IMR-90 (cell line): ENCODE data around the gene GNG12. TPM values are rescaled to one million over a fixed set of nuclear protein-coding genes. Genes with fewer than 3 reads are reported as not detected.

ENCODE experiments used
- ATAC-seq: fragments of 200-7000 bp; cut with Tn5 transposase; 2 replicates; pipeline ENCODE4 v1.9.1; 2020; ENCODE audit warnings: low read depth, mild to moderate bottlenecking, moderate library complexity
- BruUV-seq: library from RNA; stranded (reverse); fragments of 400-500 nt; replicated peaks from 2 replicates; lab custom pipeline; 2021; lab: Mats Ljungman, UMichigan
- CTCF ChIA-PET: fragments of 300-600 bp; formaldehyde crosslinking; extraction: SDS; loops from one replicate; lab custom pipeline; 2021; ENCODE audit warnings: antibody characterized with exemption; lab: Yijun Ruan, JAX
- POLR2A ChIA-PET: fragments of 300-600 bp; sonication (Branson Sonifier 250); formaldehyde crosslinking; loops from one replicate; lab custom pipeline; 2022; ENCODE audit warnings: antibody characterized with exemption; ENCODE audit not compliant: unreplicated experiment; lab: Charles Lee
- DNase-seq: peaks from one replicate; pipeline ENCODE4 v3.0.0; 2013
- H2AFZ ChIP-seq: replicated peaks from 2 replicates; pipeline ENCODE3; 2013; ENCODE audit warnings: low read length, mild to moderate bottlenecking; ENCODE audit not compliant: poor library complexity
- H2AK5ac ChIP-seq: 2 replicates; pipeline ENCODE4 v1.6.1; 2013; ENCODE audit warnings: low read depth, low read length, inconsistent platforms
- H2AK9ac ChIP-seq: replicated peaks from 2 replicates; pipeline ENCODE3; 2013; ENCODE audit warnings: mild to moderate bottlenecking, low read depth, low read length, moderate library complexity; ENCODE audit not compliant: poor library complexity
- H2BK120ac ChIP-seq: 2 replicates; pipeline ENCODE4 v1.6.1; 2013; ENCODE audit warnings: low read depth, low read length, inconsistent platforms
- H2BK15ac ChIP-seq: 3 replicates; pipeline ENCODE4 v1.6.1; 2013; ENCODE audit warnings: low read depth, low read length, inconsistent platforms
- H2BK20ac ChIP-seq: 2 replicates; pipeline ENCODE4 v1.6.1; 2013; ENCODE audit warnings: low read depth, mild to moderate bottlenecking, inconsistent platforms, low read length, moderate library complexity
- H2BK5ac ChIP-seq: 2 replicates; pipeline ENCODE4 v1.6.1; 2013; ENCODE audit warnings: mild to moderate bottlenecking, low read depth, low read length, inconsistent platforms; ENCODE audit not compliant: poor library complexity, severe bottlenecking
- H3K14ac ChIP-seq: replicated peaks from 2 replicates; pipeline ENCODE4 v1.6.1; 2013; ENCODE audit warnings: low read depth, low read length, inconsistent platforms
- H3K18ac ChIP-seq: 2 replicates; pipeline ENCODE4 v1.6.1; 2013; ENCODE audit warnings: low read depth, low read length, control low read depth
- H3K23ac ChIP-seq: 2 replicates; pipeline ENCODE4 v1.6.1; 2013; ENCODE audit warnings: low read depth, low read length, inconsistent platforms
- H3K27ac ChIP-seq: 2 replicates; pipeline ENCODE4 v1.5.1; 2013; ENCODE audit warnings: mild to moderate bottlenecking, control low read depth, low read length; ENCODE audit not compliant: insufficient read depth
- H3K27me3 ChIP-seq: 2 replicates; pipeline ENCODE4 v1.6.1; 2013; ENCODE audit warnings: low read length; ENCODE audit not compliant: control insufficient read depth, insufficient read depth
- H3K36me3 ChIP-seq: 2 replicates; pipeline ENCODE4 v1.6.1; 2013; ENCODE audit warnings: low read length, mixed read lengths; ENCODE audit not compliant: control insufficient read depth, insufficient read depth
- H3K4ac ChIP-seq: 2 replicates; pipeline ENCODE4 v1.6.1; 2013; ENCODE audit warnings: low read depth, low read length, inconsistent platforms
- H3K4me1 ChIP-seq: 2 replicates; pipeline ENCODE4 v1.6.1; 2013; ENCODE audit warnings: low read length, mixed read lengths; ENCODE audit not compliant: control insufficient read depth, insufficient read depth
- H3K4me2 ChIP-seq: 2 replicates; pipeline ENCODE4 v1.6.1; 2013; ENCODE audit warnings: low read depth, mild to moderate bottlenecking, control low read depth, low read length, moderate library complexity
- H3K4me3 ChIP-seq: 2 replicates; pipeline ENCODE4 v1.5.1; 2013; ENCODE audit warnings: low read depth, mild to moderate bottlenecking, control low read depth, low read length, moderate library complexity; ENCODE audit not compliant: insufficient read depth
- H3K56ac ChIP-seq: 2 replicates; pipeline ENCODE4 v1.6.1; 2013; ENCODE audit warnings: low read length, inconsistent platforms; ENCODE audit not compliant: insufficient read depth; ENCODE audit errors: extremely low read depth
- H3K79me1 ChIP-seq, 2 experiments: 2 replicates each; pipeline ENCODE4 v1.6.1; 2013; ENCODE audit warnings: low read length in 2 of 2, inconsistent platforms in 1 of 2, low read depth in 1 of 2
- H3K9ac ChIP-seq: 2 replicates; pipeline ENCODE4 v1.6.1; 2013; ENCODE audit warnings: low read depth, low read length, control low read depth
- H3K9me1 ChIP-seq: 2 replicates; pipeline ENCODE4 v1.6.1; 2013; ENCODE audit warnings: low read length, inconsistent platforms; ENCODE audit not compliant: insufficient read depth
- H3K9me3 ChIP-seq: 2 replicates; pipeline ENCODE4 v1.6.1; 2013; ENCODE audit warnings: low read length; ENCODE audit not compliant: control insufficient read depth, insufficient read depth
- H4K20me1 ChIP-seq: 2 replicates; pipeline ENCODE4 v1.6.1; 2013; ENCODE audit warnings: low read length, inconsistent platforms; ENCODE audit not compliant: insufficient read depth
- H4K5ac ChIP-seq: 2 replicates; pipeline ENCODE4 v1.6.1; 2013; ENCODE audit warnings: mild to moderate bottlenecking, low read depth, low read length, control low read depth
- H4K8ac ChIP-seq, 2 experiments: 2 replicates each; pipeline ENCODE4 v1.6.1; 2013; ENCODE audit warnings: low read depth in 2 of 2, low read length in 2 of 2, control low read depth in 1 of 2, inconsistent platforms in 1 of 2
- H4K91ac ChIP-seq: 2 replicates; pipeline ENCODE4 v1.6.1; 2013; ENCODE audit warnings: low read depth, low read length, inconsistent platforms; ENCODE audit not compliant: insufficient read depth
- BHLHE40 ChIP-seq: fragments of 150-350 bp; IDR thresholded peaks from 2 replicates; pipeline ENCODE4 v1.6.1; 2016; ENCODE audit warnings: mild to moderate bottlenecking, low read depth, low read length
- CEBPB ChIP-seq: IDR thresholded peaks from 2 replicates; pipeline ENCODE4 v1.6.1; 2012; ENCODE audit warnings: low read depth, low read length, improper control_type of control experiment
- CHD1 ChIP-seq: IDR thresholded peaks from 2 replicates; pipeline ENCODE4 v1.6.1; 2012; ENCODE audit warnings: low read depth, low read length, improper control_type of control experiment
- ELK1 ChIP-seq: fragments of 150-350 bp; IDR thresholded peaks from 2 replicates; pipeline ENCODE4 v1.6.1; 2016; ENCODE audit warnings: low read depth, mild to moderate bottlenecking, low read length, moderate library complexity, borderline replicate concordance
- FOS ChIP-seq: fragments of 150-350 bp; IDR thresholded peaks from 2 replicates; pipeline ENCODE4 v1.6.1; 2016; ENCODE audit warnings: low read depth, low read length
- MAFK ChIP-seq: IDR thresholded peaks from 2 replicates; pipeline ENCODE4 v1.6.1; 2012; ENCODE audit warnings: low read depth, low read length, improper control_type of control experiment
- MAZ ChIP-seq: IDR thresholded peaks from 2 replicates; pipeline ENCODE4 v1.6.1; 2012; ENCODE audit warnings: low read depth, mild to moderate bottlenecking, low read length, improper control_type of control experiment, moderate library complexity, borderline replicate concordance
- POLR2A ChIP-seq: IDR thresholded peaks from 2 replicates; pipeline ENCODE4 v1.6.1; 2012; ENCODE audit warnings: mild to moderate bottlenecking, low read depth, low read length
- RAD21 ChIP-seq: IDR thresholded peaks from 2 replicates; pipeline ENCODE4 v1.6.1; 2012; ENCODE audit warnings: low read length, improper control_type of control experiment
- RCOR1 ChIP-seq: IDR thresholded peaks from 2 replicates; pipeline ENCODE4 v1.6.1; 2012; ENCODE audit warnings: mild to moderate bottlenecking, low read length, improper control_type of control experiment; ENCODE audit not compliant: insufficient replicate concordance
- RFX5 ChIP-seq: IDR thresholded peaks from 2 replicates; pipeline ENCODE4 v1.8.0; 2012; ENCODE audit warnings: low read depth, mild to moderate bottlenecking, low read length, moderate library complexity
- SMC3 ChIP-seq: fragments of 150-350 bp; IDR thresholded peaks from 2 replicates; pipeline ENCODE4 v1.6.1; 2016; ENCODE audit warnings: low read depth, mild to moderate bottlenecking, antibody characterized with exemption, low read length, moderate library complexity
- USF2 ChIP-seq: fragments of 150-350 bp; IDR thresholded peaks from 2 replicates; pipeline ENCODE4 v1.6.1; 2017; ENCODE audit warnings: mild to moderate bottlenecking, antibody characterized with exemption, low read length, low read depth
- WGBS, 2 experiments: methylation state at CpG; one replicate each; pipeline versions ENCODE4 v1.1.5 to v1.1.7; 2013; ENCODE audit warnings: missing lambda C conversion rate in 2 of 2; ENCODE audit not compliant: insufficient read length in 1 of 2; ENCODE audit errors: extremely low coverage in 2 of 2; 5-methylcytosine and 5-hydroxymethylcytosine counted together
- dilution Hi-C: fragments of 300-500 bp; cut with HindIII; formaldehyde crosslinking; loops from one replicate; pipeline ENCODE4 v1.14.3; 2018; ENCODE audit warnings: low sequenced_read_pairs; ENCODE audit not compliant: unreplicated experiment
- in situ Hi-C: fragments of 300-500 bp; cut with MboI; formaldehyde crosslinking; loops from 3 replicates; pipeline ENCODE4 v1.14.3; 2019; ENCODE audit warnings: low sequenced_read_pairs, inconsistent platforms, mixed read lengths
- intact Hi-C: fragments of 100-400 bp; cut with micrococcal nuclease; formaldehyde crosslinking; loops from 2 replicates; pipeline ENCODE4 v1.10.0; 2022
- polyA plus RNA-seq, 3 experiments: library from polyadenylated mRNA; depleted of rRNA; stranded (reverse); fragments of >200 nt; gene quantifications; 2 replicates each; pipeline ENCODE4 v1.2.3, GENCODE V29; 2012; ENCODE audit warnings: low replicate concordance in 1 of 3
- total RNA-seq: library from RNA; depleted of rRNA; stranded (reverse); fragments of >200 nt; gene quantifications from 2 replicates; pipeline ENCODE4 v1.2.3, GENCODE V29; 2012

GNG12 gene
- total and polyA plus RNA-seq, 2 of the 4 experiments (the other 2 are of a cell fraction), result 92.3 to 132 TPM

GRCh38 chr1:67816095-67816475 is 17.2 kb downstream of the GNG12 start:
- no peak overlapping the region for H2AK9ac ChIP-seq
- no peak overlapping the region for H3K4me3 ChIP-seq
- no peak for DNase-seq
- H2BK120ac ChIP-seq, result no peak overlapping the region
- no peak overlapping the region for H3K56ac ChIP-seq
- dilution Hi-C loops (no loop called here), in situ Hi-C loops (no loop called here), intact Hi-C loops (no loop called here)
- no peak overlapping the region for H2AFZ ChIP-seq
- peaks cover 16% of the 10 kb centered on the region for H3K9me1 ChIP-seq
- no peak overlapping the region for H3K14ac ChIP-seq
- H3K27ac ChIP-seq, result no peak overlapping the region
- H3K4ac ChIP-seq, result no peak overlapping the region
- no peak overlapping the region for H3K23ac ChIP-seq
- no CpG with 5 or more reads among the region's 7 CpGs for WGBS, 2 experiments
- no peak overlapping the region for H4K91ac ChIP-seq
- H3K9ac ChIP-seq, result no peak overlapping the region
- BruUV-seq, result no TSS peak
- no peak overlapping the region for H4K8ac ChIP-seq
- no peak overlapping the region for H2BK15ac ChIP-seq
- H3K9me3 ChIP-seq, result no peaks in the 10 kb centered on the region
- no peak overlapping the region for H2BK5ac ChIP-seq
- H3K36me3 ChIP-seq, result peaks cover 7% of the 10 kb centered on the region
- H3K4me2 ChIP-seq, result no peak overlapping the region
- TF ChIP-seq POLR2A, result no peak
- TF ChIP-seq CEBPB, result no peak
- TF ChIP-seq FOS, result no peak
- TF ChIP-seq BHLHE40, result no peak
- TF ChIP-seq MAZ, result no peak
- TF ChIP-seq RCOR1, result no peak
- no peak for TF ChIP-seq MAFK
- TF ChIP-seq RFX5, result no peak
- TF ChIP-seq USF2, result no peak
- TF ChIP-seq CHD1, result no peak
- no peak for TF ChIP-seq RAD21
- no peak for TF ChIP-seq ELK1
- TF ChIP-seq SMC3, result no peak
- no peak overlapping the region for H3K18ac ChIP-seq
- ChIA-PET POLR2A (no interaction called here), CTCF (interaction anchor here (0.6 kb wide), 1 partner anchor 16 kb away, joined by 3 read pairs; no protein-coding TSS in a partner anchor)
- H3K79me1 ChIP-seq, result peaks cover 39 to 95% of the 10 kb centered on the region in 2 experiments
- no peaks in the 10 kb centered on the region for H3K27me3 ChIP-seq
- no peak overlapping the region for H2BK20ac ChIP-seq
- ATAC-seq, result no peak
- peaks cover 20% of the 10 kb centered on the region for H3K4me1 ChIP-seq
- peaks cover 84% of the 10 kb centered on the region for H4K20me1 ChIP-seq
- H4K5ac ChIP-seq, result no peak overlapping the region
- no peak overlapping the region for H2AK5ac ChIP-seq
